AG10803 (cell line): ENCODE measurements around the gene MAST2.

Source experiments
- DNase-seq: peaks from one replicate; pipeline ENCODE4 v3.0.0; 2010; ENCODE audit warnings: low read depth
- H3K4me3 ChIP-seq: 2 replicates; pipeline ENCODE4 v1.5.1; 2011; ENCODE audit warnings: mild to moderate bottlenecking, low read length, control low read depth
- TF ChIP-seq, protein P1 (sequence below): conservative IDR thresholded peaks from 2 replicates; pipeline ENCODE4 v1.5.1; 2011; ENCODE audit warnings: mild to moderate bottlenecking, low read length, control low read depth, inconsistent platforms

MAST2 gene

DNA sequence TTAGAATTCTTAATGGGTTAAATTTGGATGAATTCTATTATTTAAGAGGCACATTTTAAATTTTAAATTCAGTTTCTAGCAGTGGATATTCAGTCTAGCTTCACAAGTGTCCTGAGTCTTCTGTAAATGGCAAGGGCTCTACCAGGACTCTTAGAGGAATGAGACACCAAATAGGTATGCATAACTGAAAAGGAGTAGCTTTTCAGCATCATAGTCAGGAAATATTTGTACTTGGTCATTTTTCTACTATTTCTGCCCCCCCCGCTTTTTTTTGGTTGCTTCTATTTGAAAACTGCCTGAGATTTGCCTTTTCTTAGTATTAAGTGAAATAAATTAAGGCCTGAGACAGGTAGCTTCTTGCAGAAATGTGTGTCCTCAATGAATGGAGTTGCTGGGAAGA is 80.2 kb downstream of the MAST2 start:
- TF ChIP-seq, protein P1, sequence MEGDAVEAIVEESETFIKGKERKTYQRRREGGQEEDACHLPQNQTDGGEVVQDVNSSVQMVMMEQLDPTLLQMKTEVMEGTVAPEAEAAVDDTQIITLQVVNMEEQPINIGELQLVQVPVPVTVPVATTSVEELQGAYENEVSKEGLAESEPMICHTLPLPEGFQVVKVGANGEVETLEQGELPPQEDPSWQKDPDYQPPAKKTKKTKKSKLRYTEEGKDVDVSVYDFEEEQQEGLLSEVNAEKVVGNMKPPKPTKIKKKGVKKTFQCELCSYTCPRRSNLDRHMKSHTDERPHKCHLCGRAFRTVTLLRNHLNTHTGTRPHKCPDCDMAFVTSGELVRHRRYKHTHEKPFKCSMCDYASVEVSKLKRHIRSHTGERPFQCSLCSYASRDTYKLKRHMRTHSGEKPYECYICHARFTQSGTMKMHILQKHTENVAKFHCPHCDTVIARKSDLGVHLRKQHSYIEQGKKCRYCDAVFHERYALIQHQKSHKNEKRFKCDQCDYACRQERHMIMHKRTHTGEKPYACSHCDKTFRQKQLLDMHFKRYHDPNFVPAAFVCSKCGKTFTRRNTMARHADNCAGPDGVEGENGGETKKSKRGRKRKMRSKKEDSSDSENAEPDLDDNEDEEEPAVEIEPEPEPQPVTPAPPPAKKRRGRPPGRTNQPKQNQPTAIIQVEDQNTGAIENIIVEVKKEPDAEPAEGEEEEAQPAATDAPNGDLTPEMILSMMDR = no peak
- no peak overlapping the region for H3K4me3 ChIP-seq
- DNase-seq = peak; percentile 71

DNA sequence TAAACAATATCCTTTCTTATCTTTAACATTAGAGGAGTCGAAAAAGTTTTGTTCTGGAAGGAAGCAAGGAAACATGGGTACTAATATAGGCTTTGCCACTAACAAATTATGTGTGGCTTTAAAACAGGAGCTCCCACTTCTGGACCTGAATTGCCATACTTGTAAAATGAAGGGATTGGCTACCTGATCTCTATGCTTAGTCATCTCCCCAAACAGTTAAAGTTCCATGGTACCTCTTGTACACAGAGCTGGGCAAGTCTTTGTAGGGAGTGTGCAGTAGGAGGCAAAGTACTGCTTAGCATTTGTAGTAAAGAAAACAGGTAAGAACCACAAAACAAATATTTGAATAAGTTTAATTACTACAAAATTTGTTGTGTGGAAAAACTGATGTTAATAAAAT is 81.3 kb downstream of the MAST2 start:
- TF ChIP-seq, protein P1 = no peak
- no peak for DNase-seq
- no peak overlapping the region for H3K4me3 ChIP-seq

DNA sequence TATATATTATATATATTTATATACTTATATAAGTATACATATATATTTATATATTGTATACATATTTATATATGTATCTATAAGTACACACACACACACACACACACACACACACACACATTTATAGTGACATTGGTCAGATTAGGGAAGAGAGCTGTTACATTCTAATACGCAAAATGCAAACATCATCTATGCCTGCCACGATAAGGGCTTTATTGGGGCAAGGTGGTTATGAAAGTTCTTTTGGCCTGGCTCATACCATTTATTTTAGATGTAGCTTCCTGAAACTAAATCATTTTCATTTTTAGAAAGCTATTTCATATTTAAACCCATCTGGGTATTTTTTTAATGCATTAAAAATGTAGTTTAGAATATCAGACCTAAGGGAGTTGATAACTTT is 82.8 kb downstream of the MAST2 start:
- DNase-seq = no peak
- H3K4me3 ChIP-seq = no peak overlapping the region
- TF ChIP-seq, protein P1 = no peak

DNA sequence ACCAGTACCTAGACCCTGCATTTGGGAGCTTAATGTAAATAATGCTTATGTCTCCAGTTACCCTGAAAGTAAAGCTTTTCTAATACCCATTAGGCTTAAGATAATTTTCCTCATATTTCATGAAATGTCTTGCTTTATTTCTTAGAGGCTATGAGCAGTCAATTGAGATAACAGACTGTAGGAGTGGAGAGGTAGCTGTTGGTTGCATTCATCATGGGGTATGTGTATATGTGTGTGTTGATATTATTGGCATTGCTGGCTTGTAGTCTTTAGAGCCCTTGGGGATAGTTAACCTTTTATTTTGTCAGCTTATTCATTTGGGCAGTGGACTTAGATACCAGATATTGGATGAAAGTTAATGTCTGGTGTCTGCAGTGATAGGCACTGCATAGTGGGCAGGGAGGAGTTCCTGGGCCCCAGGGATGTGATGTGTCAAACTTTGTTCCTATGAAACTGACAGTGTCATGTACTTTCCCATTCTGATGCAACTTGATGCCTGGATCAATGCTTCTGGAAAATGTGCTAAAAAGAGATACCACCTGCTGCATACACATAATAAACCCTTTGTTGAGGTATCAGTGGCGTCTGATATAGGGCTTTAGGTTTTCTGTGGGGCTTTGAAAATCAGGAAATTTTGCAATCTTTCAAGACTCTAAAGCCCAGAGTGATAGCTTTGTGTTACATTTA is 83.9 kb downstream of the MAST2 start:
- no peak for DNase-seq
- TF ChIP-seq, protein P1 = no peak

DNA sequence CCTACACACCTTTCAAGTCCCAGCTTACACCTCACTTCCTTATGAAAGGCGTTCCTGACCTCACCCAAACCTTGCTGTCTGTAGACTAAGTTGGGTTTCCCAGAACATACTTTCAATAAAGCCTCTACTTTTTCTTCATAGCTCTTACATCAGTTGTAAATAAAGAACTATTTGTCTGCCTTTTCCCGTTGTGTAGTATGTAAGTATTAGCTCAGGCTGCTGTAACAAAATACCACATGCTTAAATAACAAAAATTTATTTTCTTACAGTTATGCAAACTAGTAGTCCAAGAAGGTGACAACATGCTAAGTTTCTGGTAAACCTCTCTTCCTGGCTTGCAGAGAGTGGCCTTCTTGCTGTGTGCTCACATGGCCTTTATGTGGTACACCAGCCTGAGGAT is 86.7 kb downstream of the MAST2 start:
- no peak for DNase-seq
- H3K4me3 ChIP-seq = no peak overlapping the region
- TF ChIP-seq, protein P1 = no peak

More for the DNA sequence above, 83.9 kb downstream of the MAST2 start:
- no peak overlapping the region for H3K4me3 ChIP-seq

DNA sequence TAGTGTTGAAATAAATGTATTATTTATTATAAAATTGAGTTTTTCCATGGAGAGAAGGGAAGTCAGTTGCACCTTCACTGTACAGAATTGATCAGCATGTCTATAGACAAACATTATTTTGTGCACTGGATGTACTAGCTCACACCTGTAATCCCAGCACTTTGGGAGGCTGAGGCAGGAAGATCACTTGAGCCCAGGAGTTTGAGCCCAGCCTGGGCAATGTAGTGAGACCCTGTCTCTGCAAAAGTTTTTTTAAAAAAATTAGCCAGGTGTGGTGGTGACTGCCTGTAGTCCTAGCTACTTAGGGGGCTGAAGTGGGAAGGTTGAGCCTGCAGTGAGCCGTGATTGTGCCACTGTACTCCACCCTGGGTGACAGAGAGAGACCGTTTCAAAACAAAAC is 87.7 kb downstream of the MAST2 start:
- no peak for DNase-seq
- no peak overlapping the region for H3K4me3 ChIP-seq
- TF ChIP-seq, protein P1 = no peak

DNA sequence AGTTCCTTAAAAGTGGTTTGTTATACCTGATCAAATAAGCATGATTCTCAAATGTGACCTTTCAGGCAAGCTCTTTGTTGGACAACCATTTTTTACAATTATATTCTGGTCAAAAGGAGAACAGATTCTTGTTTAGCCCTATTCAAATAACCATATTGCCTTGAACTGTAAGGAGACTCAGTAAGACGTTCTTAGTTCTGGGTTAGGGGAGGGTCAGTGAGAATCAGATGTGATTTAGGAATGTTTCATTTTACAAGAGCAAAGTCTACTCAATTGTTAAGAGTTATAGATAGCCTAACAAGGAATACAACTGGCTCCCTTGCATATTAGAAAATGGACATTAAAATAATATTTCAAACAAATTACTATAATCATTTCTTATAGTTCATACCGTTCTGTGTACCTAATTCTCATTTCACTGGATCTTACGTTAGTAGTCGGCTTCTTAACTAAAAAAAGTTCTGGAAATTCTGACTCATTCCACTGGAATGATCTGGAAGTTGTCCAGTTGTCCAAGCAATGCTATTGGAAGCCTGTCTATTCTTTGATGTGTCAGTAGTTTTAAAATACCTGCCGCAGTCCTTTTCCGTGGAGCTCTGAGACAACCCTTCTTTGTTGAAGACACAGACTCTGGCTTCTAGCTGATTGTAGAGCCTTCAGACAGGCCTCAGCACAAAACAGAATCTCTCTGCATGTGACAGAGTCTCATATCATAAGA is 88.8 kb downstream of the MAST2 start:
- DNase-seq = peak; percentile 82
- H3K4me3 ChIP-seq = no peak overlapping the region
- TF ChIP-seq, protein P1 = no peak
